SK-N-MC (cell line): Measurements from ENCODE around the gene BANF1.

Source experiments
- EZH2 ChIP-seq: fragments of 200-600 bp; sonication (generic); IDR thresholded peaks from one replicate; pipeline ENCODE4 v1.6.1; 2017; ENCODE audit warnings: antibody characterized with exemption
- POLR2AphosphoS5 ChIP-seq: IDR thresholded peaks from 2 replicates; pipeline ENCODE4 v1.6.1; 2012; ENCODE audit warnings: mild to moderate bottlenecking, low read depth, low read length, borderline replicate concordance

DNA sequence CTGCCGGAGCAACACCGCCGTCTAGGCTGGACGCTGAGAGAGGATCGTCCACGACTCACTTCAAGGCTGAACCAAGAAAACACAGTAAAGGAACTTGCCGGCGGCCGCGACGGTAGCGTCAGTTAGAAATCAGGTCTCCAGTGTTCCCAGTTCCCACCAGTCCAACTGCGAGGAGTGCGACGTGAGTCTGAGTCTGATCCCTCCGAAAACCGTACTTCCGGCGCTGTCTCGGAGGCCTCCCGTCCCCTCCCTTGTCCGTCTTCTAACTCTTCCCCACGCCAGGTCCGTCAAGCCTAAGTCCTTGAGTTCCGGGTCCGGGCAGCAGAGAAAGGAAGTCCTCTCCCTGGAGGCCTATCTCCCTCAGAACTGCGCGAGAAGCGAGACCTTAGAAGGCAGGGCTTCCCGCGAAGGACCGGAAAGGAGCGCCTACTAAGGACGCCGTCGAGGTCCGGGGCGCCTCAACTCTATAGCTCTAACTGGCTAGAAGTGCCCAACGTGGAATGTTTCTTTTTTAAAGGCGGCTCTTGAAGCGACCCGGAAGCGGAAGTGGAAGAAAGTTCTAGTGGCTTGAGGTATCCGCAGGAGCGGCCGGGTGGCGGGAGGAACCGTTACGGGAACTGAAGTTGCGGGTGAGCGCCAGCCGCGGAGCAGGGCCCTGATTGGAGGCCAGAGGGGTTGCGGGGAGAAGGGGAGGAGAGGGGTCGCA is at the start of gene BANF1, which contains the start of gene EIF1AD:
- TF ChIP-seq POLR2AphosphoS5 (peak; percentile 94), EZH2 (no peak)
